GM18508 (cell line): ENCODE results near the gene IL12B.

ENCODE experiments used
- ATAC-seq: cut with Tn5 transposase; IDR thresholded peaks from one replicate; pipeline ENCODE4 v1.9.1; 2021; ENCODE audit warnings: moderate number of reproducible peaks; ENCODE audit not compliant: insufficient read depth, unreplicated experiment

Gene IL12B

DNA sequence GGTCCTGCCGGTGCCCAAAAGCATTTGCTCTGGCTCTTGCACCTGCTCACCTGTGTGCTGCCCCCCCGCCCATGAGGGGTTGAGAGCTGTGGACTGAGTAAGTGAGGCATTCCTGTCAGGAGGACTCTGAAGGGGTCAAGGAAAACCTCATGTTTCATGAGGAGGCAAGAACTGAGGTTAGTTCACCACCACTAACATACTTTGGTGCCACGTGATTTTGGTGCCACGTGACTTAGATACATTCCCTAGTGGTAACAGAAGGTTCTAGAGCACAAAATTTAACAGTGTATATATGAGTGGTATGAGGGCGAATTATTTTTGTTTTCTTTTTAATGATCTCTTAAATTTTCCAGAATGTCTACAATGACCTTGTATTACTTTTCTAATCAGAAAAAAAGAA is 6.3 kb upstream of the IL12B start:
- ATAC-seq, result no peak

DNA sequence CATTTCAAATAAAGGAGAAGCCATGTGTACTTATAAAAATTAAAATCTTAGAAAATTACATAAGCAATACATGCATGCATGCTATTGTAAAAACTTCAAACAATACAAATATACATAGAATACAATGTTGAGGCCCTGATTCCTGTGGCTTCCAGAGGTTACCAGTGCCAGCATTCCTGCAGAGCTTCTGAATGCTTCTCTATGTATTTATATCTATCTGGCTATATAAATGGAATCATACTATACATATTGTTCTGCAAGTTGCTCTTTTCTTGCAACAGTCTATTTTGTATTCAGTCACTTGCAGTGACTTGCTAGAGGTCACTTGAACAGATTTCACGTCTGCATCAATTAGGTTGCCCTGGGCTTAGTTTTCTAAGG is 3.2 kb upstream of the IL12B start:
- ATAC-seq, result no peak

DNA sequence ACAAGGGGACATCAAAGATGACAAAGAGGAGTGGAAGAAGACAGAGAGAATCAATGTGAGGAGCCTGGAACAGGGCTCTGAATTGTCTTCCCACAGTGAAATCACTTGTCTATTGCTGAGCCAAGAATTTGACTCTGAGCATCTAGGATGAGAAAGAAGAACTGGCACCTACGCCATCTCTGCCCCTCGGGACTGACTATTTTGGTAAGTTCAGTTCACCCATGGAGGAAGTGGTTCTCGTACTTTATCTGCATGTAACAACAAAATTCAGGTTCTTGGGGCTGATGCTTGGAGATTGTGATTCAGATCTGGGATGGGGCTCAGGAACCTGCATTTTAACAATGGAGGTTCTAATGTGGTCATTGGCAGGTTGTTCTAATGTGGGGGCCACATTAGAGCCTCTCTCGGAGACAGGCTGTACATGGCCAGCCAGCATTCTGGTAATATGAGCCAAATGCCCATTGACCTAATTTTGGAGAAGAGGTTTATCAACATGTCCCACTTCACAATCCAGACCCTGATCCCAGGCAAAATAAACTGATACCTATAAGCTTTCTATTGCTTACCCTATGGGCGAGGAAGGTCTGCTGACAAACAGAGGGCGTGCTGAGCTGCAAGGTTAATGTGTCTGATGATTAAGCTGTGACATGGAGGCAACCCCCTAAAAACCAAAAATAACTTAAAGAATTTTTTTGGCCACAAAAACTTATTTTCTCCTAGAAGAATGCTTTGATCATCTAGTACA is 2.7 kb upstream of the IL12B start:
- no peak for ATAC-seq

DNA sequence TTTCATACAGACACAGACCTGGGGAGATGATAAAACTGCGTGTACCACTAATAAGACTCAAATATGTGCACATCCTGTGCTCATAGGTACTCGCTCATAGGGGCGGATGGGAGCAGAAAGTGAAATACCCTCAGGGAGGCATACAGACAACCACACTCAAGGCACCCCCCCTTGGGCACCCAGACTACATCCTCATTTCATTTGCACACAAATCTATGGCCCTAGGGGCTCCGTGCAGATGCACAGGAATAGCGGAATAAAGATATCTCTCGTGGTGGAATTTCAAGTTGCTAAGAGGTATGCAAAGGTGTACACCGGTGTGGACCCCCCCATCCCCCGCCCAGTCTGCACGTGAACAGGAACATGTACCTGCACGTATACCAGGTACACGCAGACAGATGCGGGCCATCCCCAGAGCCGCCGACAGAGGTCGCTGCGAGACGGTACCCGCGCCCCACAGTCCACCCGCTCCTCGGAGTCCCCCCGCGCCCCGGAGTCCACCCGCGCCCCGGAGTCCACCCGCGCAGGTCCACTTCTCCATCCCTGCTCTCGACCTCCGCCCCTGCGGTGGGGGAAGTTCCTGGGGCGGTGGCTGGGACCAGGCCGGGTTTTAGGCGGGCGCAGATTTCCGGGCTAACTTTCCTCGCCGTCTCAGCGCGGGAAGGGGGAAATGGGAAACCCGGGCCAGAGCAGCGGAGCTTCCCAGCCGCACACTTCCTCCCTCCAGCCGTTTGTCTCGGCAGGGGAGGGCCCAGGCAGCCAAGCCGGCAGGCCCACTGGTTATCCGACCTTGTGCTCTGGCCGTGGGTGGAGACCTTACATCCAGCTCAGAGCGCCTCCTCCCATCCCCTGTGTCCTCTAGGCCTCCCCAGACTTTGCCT is 1.0 kb upstream of the IL12B start:
- ATAC-seq, result no peak

DNA sequence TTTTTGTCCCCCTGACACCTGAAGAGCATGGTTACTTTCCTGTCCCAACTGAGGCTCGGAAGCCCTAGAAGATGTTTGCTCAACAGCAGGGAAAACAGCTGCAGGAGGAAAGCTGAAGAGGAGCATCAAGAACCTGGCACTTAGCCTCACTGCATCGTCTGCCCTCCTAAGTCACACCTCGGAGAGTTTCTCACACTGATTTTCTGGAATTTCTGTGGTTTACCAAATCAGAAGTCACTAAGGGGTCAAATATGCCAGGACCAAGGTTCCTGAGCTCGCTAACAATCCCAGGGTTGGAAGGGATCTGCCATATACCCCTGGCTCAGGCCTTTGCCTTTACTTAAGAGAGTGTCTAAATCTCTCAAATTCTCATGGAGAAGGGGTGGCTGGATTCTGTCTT is 5.3 kb downstream of the IL12B start:
- no peak for ATAC-seq

DNA sequence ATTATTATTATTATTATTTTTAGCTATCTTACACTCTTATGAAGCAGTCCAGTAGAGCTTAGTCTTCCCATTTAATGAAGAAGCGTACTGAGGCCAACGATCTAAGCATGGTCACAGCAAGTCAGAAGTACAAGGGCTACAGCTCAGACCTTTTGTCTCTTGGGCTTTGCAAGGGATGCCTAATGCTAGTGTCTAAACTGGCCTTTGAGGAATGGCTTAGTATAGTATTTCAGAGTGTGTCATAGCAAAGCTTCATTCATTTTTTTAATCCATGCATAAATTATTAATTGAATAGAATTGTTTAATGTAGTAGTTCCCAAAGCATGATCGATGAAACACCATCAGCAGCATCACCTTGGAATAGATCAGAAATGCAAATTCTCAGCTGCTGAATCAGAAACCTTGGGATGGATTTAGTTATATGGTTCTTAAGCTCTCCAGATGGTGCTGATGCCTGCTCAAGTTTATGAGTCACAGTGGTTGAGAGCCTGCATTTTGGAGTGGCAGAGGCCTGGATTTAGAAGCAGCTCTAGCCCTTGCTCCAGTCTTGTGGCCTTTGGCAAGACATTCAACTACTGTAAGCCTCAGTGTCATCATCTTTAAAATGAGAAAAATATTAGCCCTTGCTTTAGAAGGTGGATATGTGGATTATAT is 6.1 kb downstream of the IL12B start:
- ATAC-seq, result no peak

DNA sequence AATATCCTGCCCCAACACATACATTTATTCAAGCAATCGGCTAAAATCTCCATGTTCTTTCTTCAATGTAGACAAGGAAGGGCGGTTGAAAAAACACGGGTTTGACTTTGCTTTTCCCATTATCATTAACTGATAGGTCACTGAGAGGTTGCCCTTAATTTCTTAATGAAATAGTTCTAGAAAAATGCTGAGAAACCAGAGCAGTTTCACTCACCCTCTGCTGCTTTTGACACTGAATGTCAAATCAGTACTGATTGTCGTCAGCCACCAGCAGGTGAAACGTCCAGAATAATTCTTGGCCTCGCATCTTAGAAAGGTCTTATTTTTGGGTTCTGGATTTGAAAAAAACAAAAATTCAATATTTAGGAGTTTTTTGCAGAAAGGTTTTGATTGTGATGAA is 8.1 kb downstream of the IL12B start:
- no peak for ATAC-seq

DNA sequence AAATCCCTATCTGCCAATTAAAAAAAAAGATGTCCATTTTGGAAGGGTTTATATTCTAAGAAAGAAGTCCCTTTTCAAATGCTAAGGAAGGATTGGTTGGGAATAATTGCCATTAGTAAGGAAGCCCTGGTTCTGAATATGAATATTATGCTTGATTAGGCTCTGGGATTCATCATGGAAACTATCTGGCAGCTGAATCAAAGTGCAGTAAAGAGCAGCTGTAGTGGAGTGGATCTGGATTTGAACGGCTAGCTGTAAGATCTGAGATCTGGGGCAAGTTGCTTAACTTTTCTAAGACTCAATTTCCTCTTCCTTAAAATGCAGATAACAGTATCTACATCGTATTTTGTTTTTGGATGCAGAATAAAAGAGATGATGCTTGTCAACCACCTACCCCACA is 10.5 kb downstream of the IL12B start:
- ATAC-seq, result no peak

DNA sequence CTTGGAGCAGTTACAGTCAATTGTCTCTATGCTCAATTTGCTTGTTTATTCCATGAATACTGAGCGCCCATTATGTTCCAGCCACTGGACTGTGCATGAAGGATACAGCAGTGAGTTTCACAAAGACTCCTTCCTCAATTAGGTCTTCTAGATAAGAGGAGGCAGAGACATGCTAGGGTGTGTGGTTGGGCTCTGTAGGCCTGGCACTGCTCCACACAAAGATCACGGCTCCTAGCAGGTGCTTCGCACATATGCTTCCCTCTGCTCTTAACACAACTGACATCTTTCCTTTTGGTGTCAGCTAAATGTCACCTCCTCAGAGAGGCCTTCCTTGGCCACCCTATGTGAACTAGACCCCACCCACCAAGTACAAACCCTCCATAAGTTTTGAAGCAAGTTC is 10.9 kb downstream of the IL12B start:
- ATAC-seq, result no peak

DNA sequence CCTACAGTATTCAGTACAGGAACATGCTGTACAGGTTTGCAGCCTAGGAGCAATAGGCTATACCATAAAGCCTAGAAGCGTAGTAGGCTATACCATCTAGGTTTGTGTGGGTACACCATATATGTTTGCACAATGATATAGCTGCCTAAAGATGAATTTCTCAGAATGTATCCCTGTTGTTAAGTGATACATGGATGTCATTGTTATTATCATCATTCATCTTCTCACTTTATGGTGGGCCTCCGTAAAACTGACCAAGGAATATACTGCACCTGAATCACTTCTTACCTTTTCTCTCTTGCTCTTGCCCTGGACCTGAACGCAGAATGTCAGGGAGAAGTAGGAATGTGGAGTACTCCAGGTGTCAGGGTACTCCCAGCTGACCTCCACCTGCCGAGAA is 11.8 kb downstream of the IL12B start:
- no peak for ATAC-seq

DNA sequence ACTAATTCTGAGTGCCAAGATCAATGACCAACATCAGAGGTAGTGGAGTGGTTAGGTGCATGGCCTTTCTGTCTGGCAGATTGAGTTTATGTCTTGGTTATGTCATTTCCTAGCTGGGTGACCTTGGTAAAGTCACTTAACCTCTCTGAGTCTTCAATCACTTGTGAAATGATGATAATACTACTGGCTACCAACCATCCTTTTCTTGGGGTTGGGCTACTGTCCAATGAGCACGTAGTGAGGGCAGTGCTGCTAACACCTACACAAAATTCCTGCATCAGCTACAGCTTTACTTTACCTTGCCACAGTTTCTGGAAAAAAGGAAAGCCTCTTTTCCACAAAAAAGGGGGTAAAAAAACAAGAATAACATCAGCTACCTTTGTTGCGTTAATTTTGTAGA is 12.4 kb downstream of the IL12B start:
- no peak for ATAC-seq

DNA sequence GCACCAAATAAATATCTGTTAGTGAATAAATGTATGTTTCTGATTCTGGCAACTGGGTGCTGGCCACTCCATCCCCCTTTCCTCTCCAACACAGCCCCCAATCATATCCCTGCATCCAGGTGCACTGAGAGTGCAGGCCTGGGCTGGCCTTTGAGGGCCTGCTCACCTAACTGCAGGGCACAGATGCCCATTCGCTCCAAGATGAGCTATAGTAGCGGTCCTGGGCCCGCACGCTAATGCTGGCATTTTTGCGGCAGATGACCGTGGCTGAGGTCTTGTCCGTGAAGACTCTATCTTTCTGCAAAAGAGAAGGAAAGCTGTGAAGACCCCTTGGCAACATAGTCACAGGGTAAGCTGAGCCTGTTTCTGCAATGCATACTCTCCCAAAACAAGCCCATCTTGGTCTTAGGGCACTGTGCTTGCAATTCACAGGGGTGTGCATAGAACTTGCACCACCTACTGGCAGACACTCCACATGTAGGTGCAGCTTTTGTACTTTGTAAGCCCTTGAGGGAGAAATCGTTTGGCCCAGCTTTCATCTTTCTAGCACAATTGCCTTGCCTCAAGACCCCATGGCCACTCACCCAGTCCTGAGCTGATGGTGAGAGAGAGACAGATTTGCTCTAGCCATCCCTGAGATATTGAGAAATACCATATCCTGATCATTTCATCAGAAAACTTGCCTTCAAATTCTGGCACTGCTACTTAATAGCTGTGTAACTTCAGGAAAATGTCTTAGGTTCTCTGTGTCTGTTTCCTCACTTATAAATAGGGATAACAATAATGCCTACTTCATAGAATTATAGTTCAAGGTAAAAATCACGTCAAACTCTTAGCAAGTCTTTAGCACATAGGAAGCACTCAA is 13.5 kb downstream of the IL12B start:
- ATAC-seq, result no peak

DNA sequence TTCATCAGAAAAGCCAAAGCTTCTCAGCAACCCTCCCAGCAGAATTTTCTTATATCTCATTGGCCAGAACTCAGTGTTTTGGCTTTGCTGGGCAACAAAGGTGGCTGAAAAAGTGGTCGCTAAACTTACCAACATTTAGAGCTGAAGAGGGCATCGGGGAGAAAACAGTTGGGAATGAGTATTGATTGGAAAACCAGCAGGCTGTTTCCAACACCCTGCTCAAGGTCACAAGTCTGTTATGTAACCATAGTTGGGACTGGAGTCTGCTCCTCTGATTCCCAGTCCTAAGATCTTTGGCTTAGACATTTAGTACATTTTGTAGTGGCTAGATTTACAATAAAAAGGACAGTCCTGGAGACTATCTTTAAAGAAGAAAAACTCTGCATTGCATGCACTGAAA is 17.1 kb downstream of the IL12B start:
- no peak for ATAC-seq

DNA sequence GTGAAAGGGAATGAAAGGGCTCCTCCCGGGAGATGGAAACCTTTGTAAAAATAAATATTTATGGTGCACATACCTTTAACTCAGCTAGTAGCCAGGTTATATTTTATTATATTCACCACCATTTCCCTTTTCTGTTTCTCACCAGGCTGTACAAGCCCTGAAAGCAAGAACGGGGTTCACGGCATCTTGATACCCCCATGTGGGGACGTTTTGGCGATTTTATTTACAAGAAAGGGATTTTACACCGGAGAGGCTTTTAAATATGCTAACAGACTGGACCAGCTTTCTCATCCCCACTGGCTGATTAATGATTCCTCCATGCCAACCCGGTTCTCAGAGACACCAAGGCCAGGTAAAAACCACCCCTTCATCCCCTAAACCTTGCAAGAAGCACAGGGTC is 19.2 kb downstream of the IL12B start:
- ATAC-seq, result no peak

DNA sequence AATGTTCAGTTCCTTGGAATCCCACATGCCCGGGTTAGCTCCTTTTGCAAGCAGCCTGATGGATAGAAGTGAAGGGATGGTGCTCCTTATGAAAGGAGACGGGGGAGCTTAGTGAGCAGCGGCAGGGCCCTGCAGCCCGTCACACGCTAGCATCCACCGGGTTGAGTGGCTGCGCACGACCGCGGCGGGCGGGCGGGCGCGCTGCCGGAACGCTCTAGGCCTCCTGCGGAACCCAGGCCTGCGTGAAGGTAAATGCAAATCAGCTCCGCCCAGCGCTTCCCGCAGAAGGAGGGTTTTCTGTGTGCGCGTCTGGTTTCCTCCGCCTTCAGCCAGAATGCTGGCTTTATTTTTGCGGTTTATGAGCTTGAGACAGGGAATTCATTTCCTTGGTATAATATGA is 19.8 kb downstream of the IL12B start:
- no peak for ATAC-seq

DNA sequence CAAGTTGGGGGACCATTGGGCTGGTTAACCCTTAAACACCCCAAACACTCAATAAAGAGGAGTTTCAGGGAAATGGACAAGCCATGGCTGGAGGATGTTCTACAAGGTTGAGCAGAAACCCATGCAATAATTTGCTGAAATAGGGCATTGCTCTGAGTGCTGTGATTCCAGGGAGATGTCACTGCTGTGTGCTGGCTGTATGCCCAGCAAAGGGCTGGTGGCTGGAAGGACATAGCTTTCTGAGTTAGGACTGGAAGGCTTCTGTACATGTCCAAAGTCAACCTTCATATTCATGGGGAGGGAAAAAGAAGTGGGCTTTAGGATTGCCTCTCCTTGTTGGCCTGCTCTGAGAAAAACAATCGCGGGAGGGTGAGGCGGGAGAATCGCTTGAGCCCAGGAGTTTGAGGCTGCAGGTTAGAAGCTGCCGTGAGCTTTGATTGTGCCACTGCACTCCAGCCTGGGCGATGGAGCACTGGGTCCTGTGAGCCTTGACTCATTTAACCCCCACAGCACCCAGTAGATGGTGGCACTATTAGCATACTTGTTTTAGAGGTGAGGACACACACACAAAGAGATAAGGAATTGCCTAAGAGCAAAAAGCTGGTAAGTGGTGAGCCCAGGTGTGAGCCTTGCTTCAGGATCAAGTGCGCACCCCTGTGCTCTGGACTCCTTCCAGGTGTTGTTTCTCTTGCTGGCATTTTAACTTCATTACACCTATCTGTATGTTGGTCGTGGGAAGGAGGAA is 20.4 kb downstream of the IL12B start:
- ATAC-seq, result no peak

DNA sequence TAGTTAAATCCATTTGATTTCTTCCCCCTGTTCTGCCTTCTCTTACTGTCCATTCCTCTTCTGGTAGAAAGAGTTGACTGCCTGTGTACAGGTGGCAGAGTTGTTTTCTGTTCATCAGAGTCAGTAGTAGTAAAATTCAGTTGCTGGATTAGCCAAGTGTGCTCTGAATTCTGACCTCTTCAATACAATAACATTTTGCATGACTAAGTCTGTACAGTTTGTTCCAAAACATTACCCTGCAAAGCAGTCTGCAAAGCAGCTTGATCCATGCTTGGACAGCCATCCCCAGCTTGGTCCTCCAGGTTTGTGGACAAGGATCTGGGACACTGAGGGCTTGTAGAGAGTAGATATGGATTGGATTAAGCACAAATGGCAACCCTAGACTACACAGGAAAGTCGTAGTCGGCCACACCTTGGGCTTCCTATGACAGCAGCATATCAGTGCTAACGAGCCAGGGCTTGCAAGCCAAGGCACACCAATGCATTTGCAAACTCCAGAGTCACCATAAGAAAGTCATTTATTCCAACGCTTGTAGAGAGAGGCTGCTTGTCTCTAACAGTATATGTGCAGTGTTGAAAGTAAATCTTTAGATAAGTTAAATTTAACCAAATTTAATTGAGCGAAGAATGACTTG is 25.2 kb downstream of the IL12B start:
- ATAC-seq, result no peak

DNA sequence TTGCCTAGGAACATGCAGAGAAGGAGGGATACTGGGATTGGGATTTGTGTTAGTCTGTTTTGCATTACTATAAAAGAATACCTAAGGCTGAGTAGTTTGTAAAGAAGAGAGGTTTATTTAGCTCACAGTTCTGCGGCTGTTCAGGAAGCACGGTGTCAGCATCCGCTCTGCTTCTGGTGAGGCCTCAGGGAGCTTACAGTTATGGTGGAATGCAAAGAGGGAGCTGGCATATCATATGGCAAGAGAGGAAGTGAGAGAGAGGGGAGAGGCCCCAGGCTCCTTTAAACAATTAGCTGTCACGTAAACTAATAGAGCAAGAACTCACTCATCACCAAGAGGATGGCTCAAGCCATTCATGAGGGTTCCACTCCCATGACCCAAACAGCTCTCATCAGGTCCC is 27.0 kb downstream of the IL12B start:
- ATAC-seq, result no peak
